DMS53 (cell line): Measurements from ENCODE around the gene CNGA2.
"Not testable (repeated sequence)": the region's sequence is repeated elsewhere in the genome, so short reads cannot be mapped to it uniquely, and the experiment has no call there.

ENCODE experiments used
- DNase-seq: peaks from one replicate; lab custom pipeline; 2025; lab: John Stamatoyannopoulos, UW

CNGA2 gene

DNA sequence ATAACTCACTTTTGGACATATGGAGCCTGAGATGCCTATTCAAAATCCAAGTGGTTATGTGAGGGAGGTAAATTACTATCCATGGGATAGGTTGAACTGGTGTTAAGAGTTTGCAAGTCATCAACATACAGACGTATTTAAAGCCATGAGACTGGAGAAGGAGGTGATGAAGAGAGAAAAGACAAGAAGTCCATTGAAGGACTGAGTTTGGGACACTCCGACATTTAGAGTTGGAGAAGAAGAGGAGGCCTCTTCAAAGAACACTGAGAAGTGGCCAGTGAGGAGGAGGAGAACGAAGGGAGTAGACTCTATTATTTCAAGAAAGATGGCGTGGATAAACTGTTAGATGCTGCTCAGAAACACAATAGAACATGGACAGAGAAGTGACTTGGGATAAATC, at the start of gene CNGA2:
Gene CNGA2 (plus strand): TSS at position 301 of the 400 bp plus-strand sequence. CDS start 3,738 bp downstream, outside the sequence.
- no peak for DNase-seq

DNA sequence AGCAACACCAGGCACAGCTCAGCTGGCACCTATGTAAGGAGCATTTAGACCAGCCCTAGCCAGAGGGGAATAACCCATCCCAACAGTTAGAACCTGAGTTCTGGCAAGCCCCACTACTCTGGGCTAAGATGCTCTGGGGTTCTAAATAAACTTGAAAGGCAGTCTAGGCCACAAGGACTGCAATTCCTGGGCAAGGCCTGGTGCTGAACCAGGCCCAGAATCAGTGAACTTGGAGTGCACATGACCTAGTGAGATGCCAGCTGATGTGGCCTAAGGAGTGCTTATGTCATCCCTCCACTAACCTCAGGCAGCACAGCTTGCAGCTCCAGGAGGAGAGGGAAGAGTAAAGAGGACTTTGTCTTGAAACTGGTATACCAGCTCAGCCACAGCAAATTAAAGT, 46.9 kb upstream of the CNGA2 start:
- DNase-seq, result no peak

DNA sequence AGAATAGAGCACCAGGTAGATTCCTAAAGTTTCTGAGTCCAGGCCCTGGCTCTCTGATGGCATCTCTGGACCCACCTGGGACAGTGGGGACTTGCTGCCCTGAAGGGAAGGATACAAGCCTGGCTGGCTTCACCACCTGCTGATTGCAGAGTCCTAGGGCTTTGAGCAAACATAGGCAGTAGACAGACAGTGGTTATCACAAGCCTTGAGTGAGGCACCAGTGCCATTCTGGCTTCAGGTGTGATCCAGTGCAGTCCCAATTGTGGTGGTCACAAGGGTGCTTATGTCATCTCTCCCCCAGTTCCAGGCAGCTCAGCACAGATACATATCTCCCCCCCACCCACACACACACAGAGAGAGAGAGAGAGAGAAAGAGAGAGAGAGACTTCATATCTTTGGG, 45.9 kb upstream of the CNGA2 start:
- no peak for DNase-seq

DNA sequence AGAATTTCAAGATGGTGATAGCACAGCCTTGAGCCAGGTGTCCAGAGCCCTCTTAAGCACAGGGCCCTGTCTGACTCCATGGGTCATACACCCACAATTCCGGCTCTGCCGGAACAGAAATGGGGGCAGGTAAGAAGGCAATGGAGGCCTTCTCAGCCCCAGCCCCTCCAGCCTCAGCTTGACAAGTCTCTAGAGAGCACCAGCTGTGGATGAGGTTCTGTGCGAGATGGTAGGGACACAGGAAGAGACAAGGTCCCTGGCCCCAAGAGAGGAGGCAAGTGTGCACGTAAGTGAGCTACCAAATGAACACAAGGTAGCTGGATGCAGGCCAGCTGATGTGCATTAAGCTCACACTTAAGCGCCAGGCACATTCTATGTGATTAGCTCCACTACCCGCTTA, 41.7 kb upstream of the CNGA2 start:
- DNase-seq, result no peak

DNA sequence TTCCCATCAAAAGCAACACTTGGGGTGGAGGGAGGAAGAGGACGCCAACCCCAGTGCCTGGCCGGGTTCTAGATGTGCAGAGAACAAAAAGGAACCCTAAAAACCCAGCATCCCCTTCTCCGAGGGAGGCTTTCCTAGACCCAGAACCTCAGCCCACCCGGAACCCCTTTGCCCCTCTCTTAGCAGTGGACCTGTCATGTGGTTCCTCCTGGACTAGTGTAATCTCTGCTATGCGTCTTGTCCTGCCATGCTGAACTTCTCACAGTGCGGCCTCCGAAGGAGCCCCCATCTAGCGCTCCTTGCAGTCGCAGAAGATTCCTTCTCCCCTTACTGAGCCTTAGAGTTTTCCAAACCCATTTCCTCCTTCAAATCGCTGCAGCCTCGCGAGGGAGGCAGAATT, 40.4 kb upstream of the CNGA2 start:
- DNase-seq, result no peak

DNA sequence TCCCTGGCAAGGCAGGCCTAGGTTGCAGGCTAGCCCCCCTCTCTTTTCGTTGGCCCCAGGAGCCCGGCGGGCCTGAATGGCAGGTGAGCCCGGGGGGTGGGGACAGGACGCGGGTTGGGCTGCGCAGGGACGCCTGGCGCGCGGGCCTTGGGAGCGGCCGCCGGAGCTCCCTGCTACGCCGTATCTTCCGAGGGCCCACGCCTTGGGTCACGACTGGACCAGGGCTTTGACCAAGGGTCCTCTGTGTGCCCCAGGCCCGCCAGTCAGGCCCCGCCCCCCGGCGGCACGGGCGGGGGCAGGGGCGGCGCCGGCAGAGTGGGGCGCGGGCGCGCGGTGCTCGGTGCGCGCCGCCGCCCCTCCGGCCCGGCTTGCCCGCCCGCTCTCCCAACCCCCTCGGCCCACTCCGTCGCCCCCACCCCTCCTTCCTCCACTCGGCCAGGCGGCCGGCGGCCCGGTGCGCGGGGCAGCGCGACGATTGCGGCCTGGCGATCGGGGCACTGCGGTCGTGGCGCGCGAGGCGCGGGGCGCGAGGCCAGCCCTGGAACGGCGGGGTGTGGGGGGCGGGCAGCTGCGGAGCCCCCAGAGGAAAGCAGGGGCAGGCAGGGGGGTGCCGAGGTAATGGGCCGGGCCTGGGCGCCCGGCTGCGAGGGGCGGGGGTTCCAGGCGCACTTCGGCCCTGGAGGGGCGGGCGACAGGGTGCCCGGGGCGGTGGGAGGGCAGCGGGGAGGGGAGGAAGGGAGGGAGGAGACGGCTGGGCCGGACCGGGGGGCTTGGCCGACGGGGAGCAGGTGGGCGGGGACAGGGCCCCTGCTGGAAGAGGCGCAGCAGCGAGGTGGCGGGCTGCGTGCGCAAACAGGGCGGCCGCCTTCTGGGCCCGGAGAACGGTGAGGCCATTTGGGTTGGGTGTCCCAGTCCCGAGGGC, 39.6 kb upstream of the CNGA2 start, which contains the start of gene PRRG3:
Gene PRRG3 (plus strand): TSS at position 798 of the 922 bp plus-strand sequence. CDS start 3,357 bp downstream, outside the sequence.
- no peak for DNase-seq

DNA sequence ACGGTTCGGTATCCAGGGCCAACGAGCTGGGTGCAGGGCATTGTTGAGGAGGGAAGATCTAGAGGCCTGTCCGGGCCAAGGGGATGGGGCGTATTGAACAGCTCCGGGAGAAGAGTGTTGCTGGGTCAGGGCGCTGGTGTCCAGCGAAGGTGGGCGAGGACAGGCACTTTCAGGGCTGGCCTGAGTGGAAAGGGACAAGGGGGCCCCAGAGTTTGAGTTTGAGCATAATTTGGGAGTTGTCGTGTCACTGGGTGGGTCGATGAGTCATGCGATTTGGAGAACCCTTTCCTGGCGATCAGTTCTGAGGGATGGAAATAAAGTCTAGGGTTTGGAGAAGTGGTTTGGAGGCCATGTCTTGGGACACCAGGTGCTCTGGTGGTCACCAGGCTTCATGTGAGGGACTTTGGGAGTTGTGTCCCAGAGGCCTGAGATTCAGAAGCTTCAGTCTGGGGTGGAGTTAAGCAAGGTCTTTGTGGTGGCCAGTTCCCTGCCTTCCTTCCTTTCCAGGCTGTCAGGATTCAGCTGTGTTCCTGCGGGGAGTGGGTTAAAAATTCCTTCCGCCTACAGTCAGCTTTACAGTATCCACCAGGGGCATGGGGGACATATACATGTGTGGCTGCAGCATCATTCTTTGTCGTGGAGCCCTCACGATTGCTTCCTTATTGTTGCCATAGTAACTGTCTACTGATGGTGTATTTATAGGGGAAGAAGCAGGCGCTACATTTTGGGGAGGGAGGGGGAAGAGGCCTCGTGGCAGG, 38.8 kb upstream of the CNGA2 start:
- no peak for DNase-seq

DNA sequence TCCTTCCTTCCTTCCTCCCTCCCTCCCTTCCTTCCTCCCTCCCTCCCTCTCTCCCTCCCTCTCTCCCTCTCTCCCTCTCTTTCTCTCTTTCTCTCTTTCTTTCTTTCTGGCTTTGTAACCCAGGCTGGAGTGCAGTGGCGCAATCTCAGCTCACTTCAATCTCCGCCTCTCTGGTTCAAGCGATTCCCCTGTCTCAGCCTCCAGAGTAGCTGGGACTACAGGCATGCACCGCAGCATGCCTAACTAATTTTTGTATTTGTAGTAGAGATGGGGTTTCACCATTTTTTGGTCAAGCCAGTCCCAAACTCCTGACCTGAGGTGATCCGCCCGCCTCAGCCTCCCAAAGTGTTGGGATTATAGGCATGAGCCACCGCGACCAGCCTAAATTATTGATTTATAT, 37.5 kb upstream of the CNGA2 start:
- not testable (repeated sequence) for DNase-seq

DNA sequence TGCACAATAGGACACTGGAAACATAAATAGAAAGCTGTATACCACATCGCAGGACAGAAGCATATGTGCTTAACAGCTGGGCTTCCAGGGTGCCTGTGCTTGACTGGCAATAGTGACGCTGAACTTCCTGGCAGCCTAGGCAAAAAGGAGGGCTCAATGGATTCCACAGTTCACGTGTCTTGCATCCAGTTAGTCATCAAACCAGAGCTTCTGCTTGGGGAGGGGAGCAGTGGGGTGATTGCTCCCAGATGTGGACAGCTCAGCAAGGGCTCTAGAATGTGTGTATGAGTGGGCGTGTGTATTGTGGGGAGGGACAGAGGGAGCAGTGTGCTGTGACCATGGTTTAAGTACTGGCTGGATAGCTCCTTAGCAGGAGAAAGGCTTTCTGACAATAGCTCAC, 37.0 kb upstream of the CNGA2 start:
- no peak for DNase-seq

DNA sequence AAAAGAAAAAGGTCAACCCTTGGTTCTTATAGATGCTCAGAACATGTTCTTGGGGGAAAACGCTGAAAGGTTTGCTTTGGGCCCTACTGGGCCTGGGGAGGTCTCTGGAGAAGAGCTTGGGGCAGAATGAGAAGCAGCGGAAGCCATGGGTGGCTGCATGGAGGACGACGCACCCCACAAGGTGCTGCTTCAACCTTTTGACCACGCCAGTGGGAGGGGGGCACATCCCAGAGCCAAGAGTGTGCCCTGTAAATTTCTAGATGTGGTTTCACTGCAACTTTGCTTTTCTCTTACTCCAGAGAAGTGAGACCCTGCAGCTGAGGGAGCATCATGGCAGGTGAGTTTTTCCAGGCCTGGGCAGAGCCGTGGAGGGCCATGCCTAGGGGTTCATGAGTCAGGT, 36.1 kb upstream of the CNGA2 start:
- no peak for DNase-seq

DNA sequence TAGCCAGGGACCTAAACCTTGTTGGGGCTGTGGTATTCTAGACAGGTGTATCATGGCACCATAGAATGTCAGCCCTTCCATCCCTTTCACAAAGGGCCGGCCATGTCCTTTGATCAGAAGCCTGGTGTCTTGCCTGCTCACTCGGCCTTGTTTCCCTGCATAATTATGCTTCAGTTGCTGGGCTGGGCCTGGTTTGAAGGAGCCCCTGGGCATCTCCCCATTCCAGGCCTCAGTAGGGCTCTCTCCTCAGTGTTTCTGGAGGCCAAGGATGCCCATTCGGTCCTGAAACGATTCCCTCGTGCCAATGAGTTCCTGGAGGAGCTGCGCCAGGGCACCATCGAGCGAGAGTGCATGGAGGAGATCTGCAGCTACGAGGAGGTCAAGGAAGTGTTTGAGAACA, 34.8 kb upstream of the CNGA2 start:
- no peak for DNase-seq

DNA sequence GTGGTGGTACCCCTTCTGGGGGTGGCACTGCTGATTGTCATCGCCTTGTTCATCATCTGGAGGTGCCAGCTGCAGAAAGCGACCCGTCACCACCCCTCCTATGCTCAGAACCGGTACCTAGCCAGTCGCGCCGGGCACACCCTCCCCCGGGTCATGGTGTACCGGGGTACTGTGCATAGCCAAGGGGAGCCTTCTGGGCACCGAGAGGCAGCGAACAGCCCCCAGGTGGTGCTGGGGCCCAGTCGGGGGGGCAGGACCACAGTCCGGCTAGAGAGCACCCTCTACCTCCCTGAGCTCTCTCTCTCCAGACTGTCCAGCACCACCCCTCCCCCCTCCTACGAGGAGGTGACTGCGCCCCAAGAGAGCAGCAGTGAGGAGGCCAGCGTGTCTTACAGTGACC, 34.0 kb upstream of the CNGA2 start:
- DNase-seq, result no peak

DNA sequence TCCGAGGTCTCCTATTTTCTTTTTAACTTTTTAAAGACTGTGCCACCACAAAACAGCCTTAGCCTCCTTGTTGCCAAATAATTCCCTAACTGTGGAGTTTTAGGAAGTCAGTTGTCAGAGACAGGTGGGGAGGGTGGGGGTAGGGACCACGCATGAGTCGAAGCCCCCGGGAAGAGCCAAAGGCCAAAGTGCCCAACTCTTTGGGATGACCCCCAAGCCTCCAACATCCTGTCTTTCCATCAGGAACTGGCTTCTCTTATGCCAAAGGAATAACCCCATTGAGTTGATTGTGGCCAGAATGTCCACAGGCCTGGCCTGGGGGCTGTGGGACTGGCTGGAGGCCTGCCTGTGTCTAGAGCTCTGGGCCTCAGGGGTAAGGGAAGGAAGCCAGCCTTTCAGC, 33.5 kb upstream of the CNGA2 start:
- DNase-seq, result no peak

DNA sequence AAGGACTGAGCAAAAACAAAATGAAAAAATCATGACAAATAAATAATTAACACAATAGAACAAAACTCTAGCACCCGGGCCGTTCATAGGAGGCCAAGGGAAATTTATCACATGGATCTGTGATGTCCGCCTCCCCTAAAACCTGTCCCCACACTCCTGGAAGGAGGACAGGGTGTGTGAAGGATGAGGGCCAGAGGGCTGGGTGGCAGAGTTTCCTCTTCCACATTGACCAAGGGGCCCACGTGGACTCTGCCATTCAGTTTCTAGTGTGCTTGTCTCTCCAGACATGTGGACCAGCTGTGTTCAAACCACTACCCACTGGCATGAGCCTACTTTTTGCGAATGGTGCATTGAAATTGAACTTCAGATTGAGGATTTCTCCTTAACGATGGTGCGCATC, 33.0 kb upstream of the CNGA2 start:
- no peak for DNase-seq

DNA sequence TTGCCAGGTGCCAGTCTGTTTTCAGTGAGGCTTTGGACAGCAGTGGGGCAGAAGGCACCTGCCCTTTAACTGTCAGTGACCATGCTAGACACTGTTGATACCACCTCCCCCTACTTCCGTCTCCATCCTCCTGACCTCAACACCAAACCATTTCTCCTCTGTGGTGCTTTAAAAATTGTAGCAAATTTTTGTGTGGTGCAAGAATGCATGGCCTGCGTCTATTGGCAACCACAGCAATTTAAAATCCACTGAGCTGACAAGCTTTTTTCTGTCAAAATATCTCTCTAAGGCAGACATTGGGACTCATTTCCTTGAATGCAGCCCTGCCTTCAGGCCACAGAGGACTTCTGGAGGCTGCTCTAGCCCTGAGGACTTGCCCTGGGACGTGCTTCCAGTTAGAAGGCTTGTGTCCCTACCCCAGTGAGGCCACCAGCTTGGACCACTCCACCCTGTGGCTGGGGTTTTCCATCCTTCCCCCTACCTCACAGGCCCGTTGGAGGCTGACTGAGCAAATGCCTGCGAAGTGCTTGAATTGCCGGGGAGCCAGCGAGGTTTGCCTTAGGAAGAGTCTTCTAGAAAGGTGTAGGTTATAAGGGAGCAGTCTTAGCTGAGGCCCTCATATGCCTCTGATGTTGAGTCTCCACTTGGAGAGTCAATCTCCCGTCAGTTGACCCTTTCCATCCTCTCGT, 32.4 kb upstream of the CNGA2 start:
- no peak for DNase-seq

DNA sequence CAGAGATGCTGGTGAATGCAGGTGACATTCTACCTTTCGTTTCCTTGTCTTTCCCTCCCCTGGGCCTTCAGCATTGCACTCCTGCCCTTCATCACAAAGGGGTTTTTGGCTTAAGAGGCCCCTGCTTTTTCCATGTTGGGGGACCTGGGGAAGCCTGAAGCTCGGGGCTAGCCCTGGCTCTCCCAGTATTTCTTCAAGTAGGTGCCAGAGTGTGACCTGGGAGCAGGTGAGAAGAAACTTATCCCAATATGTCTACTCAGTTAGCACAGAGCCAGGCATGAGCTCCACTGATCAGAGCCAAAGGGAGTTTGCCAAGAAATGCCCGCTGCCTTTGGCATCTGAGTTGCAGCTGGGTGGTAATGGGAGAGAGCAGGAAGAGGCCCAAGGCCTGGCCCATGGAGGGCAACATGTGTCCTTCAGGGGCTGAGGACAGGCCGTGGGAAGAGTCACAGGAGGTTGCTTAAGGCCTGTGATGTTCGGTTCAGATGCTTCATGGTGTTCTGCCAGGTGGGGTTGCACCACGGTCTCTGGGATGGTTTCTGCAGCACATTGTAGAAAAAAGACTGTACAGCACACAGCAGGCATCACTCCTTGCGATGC, 31.7 kb upstream of the CNGA2 start:
- no peak for DNase-seq

DNA sequence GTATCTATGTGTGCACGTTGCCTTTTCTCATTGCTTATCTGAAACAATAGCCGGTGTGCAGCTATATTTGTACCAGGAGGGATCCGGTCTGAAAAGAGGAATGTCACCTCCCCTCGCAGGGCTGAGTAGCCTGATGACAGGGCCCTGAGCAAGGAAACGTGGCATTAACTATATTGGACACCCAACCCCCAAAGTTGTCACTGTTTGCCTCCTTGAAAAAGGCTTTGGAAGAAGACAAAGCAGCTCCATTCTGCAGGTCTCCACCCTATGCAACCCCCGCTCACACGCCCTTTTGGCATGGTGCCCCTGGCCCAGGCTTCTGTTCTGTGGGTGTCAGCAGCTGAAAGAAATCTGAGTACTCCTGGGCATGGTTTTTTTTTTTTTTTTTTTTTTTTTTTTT, 31.1 kb upstream of the CNGA2 start:
- no peak for DNase-seq

DNA sequence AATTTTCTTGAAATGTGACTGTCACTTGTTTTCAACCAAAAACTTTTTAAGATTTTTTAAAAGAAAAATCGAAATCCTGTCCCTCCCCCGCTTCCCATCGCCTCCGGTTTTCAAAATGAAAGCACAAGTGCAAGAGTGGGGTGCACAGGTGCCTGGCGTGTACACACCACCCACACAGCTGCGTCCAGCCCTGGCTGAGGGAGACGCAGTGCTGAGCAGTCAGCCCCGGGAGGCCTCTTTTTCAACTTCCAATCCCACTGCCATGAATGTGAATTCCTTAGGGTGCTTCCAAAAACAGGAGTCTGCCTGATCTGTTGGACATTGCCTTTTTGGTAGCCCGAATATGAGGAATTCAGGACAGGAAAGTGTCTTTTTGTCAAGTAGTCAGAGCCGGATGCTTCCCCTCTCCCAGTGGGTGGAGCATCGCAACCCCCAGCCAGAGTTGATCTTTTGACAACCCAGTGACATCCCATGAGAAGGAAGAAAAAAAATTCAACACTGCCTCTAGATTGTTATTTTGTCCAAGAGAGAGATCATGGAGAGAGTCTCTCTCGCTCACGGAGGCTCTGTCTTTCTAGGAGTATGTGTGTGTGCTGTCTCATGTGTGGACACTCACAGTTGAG, 30.4 kb upstream of the CNGA2 start:
- no peak for DNase-seq

DNA sequence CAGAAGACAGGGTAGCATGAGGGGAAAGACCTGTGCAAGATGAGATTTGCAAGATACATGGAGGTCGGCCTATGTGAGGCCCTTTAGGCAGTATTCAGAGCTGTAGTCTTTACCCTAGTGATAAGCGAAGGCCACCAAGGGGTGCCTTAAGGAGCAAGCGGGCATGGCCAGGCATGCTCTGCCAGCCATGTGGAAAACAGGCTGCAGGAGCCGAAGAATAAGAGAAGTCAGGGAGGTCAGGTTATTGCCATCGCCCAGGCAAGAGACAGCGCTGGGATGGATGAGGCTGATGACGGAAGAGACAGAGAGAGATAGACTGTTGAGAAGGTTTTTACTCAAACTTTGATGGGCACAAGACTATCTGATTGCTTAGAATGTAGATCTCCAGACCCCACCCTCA, 25.7 kb upstream of the CNGA2 start:
- no peak for DNase-seq

DNA sequence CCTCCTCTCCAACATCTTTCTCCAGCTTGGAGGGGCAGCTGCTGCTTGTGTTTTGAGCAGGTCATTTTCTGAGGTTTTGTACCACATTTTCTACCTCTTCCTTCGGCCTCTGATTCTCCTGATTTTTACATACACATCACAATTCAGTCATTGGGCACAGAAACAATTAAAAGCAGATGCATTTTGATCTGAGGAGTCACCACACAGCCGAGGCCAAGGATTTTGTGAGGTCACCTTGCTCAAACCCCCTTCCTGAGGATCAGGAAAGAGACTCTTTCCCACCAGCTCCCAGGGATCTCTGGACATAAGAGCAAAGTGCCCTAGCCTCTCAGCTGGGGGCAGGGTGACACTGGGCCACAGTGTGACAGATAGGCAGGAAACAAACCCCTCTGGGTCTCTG, 24.1 kb upstream of the CNGA2 start:
- no peak for DNase-seq

DNA sequence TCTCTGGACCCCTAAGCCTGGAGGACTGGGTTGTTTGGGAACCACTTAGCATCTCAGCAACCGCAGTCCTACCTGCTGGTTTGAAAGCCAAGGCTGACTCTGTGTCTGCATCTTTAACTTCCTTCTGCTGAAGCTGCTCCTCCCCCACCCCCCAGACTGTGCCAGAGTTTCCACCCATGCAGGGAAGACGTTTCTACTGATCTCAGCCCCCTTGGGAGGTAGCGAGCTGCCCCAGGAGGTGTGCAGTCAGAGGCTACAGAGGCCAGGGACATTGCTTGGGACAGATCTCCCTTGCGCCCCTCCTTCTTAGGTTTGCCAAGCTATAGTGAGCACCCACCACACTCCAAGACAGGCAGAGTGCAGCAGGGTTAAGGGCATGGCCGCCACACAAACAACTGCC, 23.4 kb upstream of the CNGA2 start:
- DNase-seq, result no peak

DNA sequence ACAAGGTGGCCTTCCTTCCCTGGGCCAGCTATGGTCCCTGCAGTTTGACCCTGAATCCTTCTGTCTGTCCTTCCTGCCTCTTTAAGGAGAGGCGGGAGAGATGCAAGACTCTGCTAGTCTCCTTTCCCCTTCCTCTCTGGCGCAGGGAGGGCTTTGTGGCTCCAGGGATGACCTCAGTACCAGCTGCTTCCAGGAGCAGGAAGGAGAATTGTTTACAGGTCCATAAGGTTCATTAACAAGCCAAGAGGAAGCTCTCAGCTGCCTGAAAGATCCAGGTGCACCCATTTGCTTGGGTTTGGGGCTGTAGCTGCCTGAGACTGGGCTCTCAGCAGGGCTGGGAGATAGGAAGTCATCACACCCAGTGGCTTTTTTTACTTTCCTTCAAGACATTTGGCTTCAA, 22.8 kb upstream of the CNGA2 start:
- peak; percentile 77 for DNase-seq
